K562 treated with DMSO at 1 percent for 24 hours (cell line): ENCODE data around the gene POLD4. TPM values are rescaled to one million over a fixed set of nuclear protein-coding genes. Genes with fewer than 3 reads are reported as not detected.

Experiments used
- total RNA-seq: library from RNA; unstranded; fragments of 300-600 nt; gene quantifications from 2 replicates; pipeline ENCODE4 v1.2.3, GENCODE V29; 2022; ENCODE audit warnings: low read depth; ENCODE audit not compliant: insufficient read depth

POLD4 gene
- total RNA-seq = 142 and 157 TPM in 2 replicates

DNA sequence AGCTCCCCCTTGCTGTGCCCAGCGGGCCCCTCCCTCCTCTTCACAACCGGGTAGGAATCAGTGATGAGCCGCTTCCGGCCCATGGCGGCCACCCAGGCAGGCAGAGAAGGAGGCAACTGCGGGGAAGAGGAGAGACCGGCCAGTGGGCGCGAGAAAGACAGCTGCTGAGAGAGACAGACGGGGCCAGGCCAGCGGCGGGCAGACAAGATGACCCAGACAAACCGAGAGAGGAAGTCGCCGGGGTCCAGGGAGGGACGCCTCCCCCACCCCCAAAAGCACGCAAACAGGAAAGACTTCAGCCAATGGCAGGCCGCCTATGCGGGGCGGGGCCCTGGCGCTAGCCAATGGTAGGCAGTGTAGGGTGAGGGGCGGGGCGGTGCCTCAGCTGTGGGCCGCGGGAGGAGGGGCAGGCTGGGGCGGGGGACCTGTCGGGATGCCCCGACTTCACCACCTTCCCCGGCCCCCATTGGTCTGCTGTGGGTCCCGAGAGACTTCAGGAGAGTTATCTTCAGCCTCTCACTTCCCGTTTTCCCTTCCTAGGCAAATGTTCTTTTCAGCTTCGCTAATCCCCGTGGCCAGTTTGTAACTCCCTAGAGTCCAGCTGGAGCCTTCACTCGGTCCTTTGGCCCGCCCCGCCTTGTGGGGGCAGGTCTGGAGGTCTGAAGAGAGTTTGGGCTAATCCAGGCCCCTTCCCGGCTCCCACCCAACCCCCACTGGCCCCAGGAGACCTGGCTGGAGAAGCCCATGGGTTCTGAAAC lies at the start of gene POLD4:
Gene POLD4 (minus strand): TSS at position 230 of the 758 bp plus-strand sequence. CDS start 147 bp downstream, at position 83.

DNA sequence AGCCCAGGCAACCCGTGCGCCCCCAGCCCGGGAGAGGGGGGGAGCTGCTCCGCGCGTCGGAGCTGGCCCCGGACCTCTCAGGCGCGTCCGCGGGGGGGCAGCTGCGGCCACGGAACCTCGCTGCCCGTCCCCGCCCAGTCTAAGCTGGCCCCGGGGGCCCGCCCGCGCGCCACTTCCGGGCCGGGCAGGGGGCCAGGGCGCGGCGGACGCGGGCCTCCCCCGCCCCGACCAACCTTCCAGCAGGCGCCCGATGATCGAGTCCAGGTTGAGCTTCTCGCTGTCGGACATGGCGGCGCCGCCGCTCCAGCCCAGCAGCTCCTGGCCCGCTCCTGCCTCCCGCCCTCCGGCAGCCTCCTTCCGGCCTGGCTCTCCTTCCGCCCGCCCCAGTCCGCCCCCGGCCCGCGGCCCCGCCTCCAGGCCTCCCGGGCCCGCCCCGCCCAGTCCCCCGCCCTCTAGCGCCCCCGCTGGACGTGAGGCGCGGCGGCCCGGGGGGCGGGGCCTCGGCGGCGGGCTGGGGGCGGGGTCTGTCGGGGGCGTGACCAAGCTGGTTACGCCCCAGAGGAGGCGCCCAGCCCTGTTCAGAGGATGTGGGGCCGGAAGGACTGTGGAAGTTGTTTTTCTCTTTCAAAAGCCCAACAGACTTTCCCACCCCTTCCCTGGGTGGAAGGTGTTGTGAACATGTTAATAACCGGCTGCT lies 48.3 kb upstream of the POLD4 start, which contains the start of gene PPP1CA:
Gene PPP1CA (minus strand): TSS at position 364 of the 697 bp plus-strand sequence. CDS start 76 bp downstream, at position 288.

DNA sequence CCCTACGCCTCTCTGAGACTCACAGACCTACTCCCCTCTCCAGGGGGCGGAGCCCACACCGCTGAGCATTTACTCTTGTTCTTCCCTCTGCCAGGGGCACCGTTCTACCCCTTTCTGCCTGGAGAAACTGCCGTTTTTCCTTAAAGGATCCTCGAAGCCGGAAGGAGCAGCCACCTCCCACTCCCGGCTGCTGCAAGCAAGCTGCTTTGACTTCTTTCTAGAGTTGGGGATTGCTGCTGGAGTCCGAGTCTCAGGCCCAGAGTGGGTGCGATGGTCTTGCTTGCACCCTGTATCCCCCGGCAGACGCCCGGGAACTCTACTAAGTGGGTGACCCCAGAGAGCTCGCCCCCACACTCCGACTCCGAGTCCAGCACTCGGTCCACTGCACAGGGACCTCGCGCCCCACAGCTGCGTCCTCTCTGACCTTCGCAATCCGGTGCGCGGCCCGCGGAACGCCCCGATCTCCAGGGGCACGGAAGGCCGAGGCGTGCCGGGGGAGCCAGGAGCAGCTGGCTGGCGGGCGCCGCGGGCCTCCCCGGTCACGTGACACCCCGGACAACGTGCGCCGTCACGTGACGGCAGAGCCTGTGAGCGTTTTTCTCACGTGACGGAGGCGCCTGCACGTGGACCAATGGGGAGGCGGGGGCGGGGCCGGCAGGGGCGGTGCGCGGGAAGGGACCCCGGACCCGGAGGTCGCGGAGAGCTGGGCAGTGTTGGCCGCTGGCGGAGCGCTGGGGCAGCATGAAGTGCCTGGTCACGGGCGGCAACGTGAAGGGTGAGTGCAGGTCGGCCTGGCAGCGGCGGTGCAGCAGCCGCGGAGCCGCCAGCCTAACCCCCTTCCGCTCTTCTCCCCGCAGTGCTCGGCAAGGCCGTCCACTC lies 38.2 kb upstream of the POLD4 start, which contains the start of gene RAD9A:
Gene RAD9A (plus strand): TSS at position 683 of the 879 bp plus-strand sequence. CDS start 59 bp downstream, at position 742.

DNA sequence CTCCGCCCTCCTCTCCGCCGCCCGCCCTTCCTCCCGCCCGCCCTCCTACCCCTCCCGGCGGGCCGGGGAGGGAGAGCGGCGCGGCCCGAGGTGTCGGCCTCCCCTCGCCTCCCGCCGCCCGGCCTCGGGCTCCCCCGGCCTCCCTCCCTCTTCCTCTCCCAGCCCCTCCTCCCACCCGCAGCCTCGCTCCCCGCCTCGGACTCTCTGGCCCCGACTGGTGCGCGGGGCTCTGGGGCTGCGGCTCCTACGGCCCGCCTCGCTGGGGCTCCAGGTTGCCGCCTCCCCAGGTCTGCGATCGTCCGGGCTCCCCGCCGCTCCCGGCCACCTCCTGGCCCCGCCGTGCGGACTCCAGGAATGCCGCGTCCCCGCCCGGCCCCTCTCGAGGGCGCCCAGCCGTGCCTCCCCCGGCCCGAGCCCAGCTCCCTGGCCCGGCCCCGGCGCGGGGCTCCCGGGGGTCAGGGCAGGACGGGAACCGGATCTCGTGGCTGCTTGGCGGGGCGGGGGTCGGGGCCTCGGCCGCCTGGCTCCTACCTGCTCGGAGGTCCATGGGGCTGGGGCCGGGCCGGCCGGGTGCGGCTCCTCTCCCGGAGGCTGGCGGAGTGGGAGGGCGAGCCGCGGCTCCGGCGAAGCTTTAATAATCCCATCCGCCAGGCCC lies 19.8 kb upstream of the POLD4 start, which contains the start of gene CLCF1:
Gene CLCF1 (minus strand): TSS at position 606 of the 655 bp plus-strand sequence. CDS start 59 bp downstream, at position 547.

DNA sequence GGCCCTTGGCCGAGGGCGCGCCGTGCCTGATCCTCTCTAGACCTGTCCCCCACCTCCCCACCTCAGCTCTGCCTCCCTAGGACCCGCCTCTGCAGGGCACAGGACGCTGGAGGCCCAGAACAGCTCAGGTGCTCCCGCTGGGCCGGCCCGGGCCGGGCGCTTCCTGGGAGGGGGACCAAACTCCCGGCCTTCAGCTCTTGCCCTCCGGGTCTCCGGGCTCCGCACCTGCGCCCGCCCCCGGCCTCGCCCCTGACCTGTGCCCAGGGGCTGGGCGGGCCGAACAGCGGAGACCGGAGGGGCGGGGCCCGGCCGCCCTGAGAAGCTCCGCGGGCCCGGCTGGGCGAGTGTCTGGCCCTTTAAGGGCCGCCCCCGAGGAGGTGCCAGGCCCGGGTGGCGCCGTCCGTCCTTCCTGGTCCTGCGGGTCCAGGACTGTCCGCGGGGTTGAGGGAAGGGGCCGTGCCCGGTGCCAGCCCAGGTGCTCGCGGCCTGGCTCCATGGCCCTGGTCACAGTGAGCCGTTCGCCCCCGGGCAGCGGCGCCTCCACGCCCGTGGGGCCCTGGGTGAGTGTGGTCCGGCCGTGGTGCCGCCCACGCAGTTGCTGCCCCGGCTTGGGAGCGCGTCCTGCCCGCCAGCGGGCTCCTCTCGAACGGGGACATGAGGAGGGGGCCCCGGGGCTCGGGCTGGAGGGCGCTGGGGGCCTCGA lies 50.1 kb downstream of the POLD4 start, which contains the start of gene SSH3:
Gene SSH3 (plus strand): TSS at position 399 of the 703 bp plus-strand sequence. CDS start 96 bp downstream, at position 495.

Other genes starting within 250 kb of the POLD4 start
- 32.5 and 34.0 TPM in 2 replicates for gene KDM2A, start 234.3 kb downstream of the POLD4 start, total RNA-seq
- 159 and 169 TPM in 2 replicates for gene GRK2, start 87.1 kb downstream of the POLD4 start, total RNA-seq
- gene ANKRD13D, start 64.2 kb downstream of the POLD4 start, total RNA-seq = 60.2 and 68.6 TPM in 2 replicates
- 2.0 and 4.3 TPM in 2 replicates for gene SSH3, start 50.0 kb downstream of the POLD4 start, total RNA-seq
- 3.6 and 3.7 TPM in 2 replicates for gene CLCF1, start 20.1 kb upstream of the POLD4 start, total RNA-seq
- 55.0 and 57.0 TPM in 2 replicates for gene RAD9A, start 38.4 kb upstream of the POLD4 start, total RNA-seq
- gene PPP1CA, start 48.3 kb upstream of the POLD4 start, total RNA-seq = 384 and 414 TPM in 2 replicates
- gene TBC1D10C, start 50.5 kb upstream of the POLD4 start, total RNA-seq = 1.0 and 1.7 TPM in 2 replicates
- 0.20 TPM in 1 of 2 replicates, not detected in the other for gene CARNS1, start 62.1 kb upstream of the POLD4 start, total RNA-seq
- gene RPS6KB2, start 74.9 kb upstream of the POLD4 start, total RNA-seq = 110 and 111 TPM in 2 replicates
- 2.6 and 4.1 TPM in 2 replicates for gene PTPRCAP, start 84.1 kb upstream of the POLD4 start, total RNA-seq
- gene CORO1B, start 89.9 kb upstream of the POLD4 start, total RNA-seq = 282 and 302 TPM in 2 replicates
- not detected in 2 replicates for gene GPR152, start 99.2 kb upstream of the POLD4 start, total RNA-seq
- not detected in 2 replicates for gene CABP4, start 101.8 kb upstream of the POLD4 start, total RNA-seq
- 42.4 and 59.3 TPM in 2 replicates for gene TMEM134, start 115.7 kb upstream of the POLD4 start, total RNA-seq
- 121 and 135 TPM in 2 replicates for gene AIP, start 129.5 kb upstream of the POLD4 start, total RNA-seq
- 54.2 and 68.6 TPM in 2 replicates for gene PITPNM1, start 151.8 kb upstream of the POLD4 start, total RNA-seq
- gene CDK2AP2, start 154.6 kb upstream of the POLD4 start, total RNA-seq = 120 and 125 TPM in 2 replicates
- not detected in 2 replicates for gene CABP2, start 169.9 kb upstream of the POLD4 start, total RNA-seq
- 2,484 and 2,621 TPM in 2 replicates for gene GSTP1, start 230.3 kb upstream of the POLD4 start, total RNA-seq